Non-pigmented ciliary epithelial cell (primary cell): ENCODE measurements around the gene PALM2AKAP2.
A peak's percentile ranks its signal among the peaks of the same experiment; 100 is the strongest.
"Not testable (repeated sequence)": the region's sequence is repeated elsewhere in the genome, so short reads cannot be mapped to it uniquely, and the experiment has no call there.

Source experiments
- DNase-seq: peaks from one replicate; pipeline ENCODE4 v3.0.0-alpha.2; 2010; ENCODE audit warnings: low read depth

Gene PALM2AKAP2

DNA sequence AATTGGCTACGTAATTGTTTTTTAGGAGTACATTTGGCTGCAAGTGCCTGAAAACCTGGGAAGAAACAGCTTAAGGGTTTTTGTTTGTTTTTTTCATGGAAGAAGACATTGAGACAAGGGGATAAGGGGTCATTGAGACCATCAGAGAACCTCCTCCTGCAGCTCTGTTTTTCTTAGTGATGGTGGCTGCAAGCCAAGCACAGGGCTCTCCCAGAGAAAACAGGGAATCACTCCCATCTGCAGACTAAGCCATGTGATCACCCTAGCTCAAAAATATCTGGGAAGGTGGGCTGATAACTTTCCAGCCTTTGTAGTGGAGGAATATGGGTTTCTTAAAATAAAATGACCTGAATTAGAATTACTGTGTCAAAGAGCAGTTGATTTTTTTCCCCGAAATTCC lies 25.1 kb downstream of the PALM2AKAP2 start:
- no peak for DNase-seq

DNA sequence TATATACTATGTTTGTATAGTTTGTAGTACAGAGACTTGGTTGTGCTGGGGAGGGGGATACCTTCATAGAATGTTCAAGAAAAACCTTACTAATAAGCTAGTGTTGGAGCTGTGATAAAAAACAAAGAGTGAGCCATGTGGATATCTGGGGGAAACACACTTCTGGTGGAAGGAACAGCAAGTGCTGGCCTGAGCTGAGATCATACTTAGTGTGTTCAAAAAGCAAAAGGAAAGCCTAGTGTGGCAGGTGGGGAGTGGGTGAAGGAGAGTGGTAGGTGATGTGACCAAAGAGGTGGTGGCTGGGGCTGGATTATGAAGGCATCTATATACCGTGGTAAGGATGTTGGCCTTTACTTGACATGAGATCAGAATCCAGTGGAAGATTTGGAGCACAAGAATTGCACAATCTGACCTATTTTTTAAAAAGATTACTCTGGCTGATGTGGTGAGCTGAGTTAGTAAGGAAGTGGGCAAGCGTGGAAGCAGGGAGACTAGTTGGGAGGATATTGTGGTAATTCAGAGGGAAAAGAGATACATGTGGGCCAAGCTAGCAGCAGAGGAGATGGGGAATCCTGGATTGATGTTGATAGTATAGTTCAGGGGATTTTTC lies 26.6 kb downstream of the PALM2AKAP2 start:
- DNase-seq = no peak

DNA sequence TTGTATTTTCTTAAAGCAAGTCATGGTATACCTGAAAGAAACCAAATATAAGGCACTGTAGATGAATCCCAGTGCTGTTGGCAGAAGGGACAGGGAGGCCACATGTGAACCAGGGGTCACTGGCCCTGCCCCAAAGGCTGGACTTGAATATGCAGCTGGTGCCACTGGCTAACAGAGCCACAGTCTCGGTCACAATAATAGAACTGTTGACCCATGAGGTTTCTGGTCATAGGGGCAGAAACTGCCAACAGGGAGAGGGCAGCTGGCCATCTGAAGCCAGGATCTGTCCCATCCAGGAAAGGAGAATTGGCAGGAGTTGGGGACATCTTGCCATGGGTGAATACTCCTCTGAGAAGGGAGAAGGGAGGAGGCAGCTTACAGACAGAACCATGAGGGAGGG lies 31.9 kb downstream of the PALM2AKAP2 start:
- DNase-seq = no peak

DNA sequence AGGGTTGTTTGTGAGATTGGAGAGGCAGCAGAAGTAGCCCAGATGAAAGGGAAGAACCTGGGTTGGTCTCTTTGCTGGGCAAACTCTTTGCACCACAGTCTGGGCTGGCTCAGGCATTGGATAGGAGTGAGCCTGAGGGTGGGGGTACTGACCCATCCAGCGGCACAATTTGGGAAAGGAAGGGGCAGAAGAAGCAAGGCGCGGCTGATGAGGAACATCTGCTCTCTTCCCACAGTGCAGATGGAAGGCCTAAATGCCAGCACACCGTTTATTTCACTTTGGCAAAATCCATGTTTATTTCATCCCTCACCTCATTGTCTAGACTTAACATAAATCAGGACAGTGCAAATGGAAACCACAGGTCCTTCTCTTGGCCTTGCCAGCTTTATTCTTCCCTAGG lies 32.3 kb downstream of the PALM2AKAP2 start:
- DNase-seq = no peak

DNA sequence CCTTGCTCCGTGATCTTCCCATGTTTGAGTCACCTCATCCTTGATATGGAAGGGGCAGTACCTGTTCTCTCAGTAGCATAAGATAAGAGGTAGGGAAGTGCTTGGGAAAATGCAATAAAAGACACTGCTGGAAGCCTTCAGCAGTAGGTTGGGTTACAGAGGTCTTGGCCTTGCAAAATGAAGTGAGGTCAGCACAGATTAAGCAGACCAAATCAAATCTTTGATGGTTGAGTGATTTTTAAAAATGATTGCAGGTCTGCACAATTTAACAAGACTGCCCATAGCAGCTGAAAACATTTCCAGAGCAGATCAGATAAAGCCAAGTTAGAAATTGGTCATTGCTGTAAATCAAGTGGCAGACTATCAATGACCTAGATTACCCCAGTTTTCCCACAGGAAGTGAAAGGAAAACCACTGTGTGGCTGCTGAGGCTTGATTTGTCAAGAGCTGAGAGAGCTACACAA lies 32.9 kb downstream of the PALM2AKAP2 start:
- no peak for DNase-seq

DNA sequence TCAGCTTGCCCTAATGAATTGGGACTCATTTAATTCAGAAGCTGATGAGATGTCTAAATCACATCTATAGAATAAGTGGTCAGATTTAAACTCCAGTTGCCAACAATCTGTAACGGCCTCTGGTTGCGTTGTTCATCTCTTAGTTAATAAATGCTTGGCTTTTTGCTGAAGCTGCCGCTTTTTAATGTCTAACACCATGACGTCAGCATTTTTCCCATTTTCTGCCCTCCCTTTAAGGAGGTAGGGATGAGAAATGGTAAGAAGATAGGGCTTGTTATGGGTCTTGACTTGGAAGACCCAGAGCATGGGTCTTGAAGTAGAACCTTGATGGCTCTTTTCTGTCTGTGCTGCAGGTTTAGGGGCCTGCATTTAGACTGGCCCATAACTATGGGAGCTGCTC lies 33.3 kb downstream of the PALM2AKAP2 start:
- no peak for DNase-seq

DNA sequence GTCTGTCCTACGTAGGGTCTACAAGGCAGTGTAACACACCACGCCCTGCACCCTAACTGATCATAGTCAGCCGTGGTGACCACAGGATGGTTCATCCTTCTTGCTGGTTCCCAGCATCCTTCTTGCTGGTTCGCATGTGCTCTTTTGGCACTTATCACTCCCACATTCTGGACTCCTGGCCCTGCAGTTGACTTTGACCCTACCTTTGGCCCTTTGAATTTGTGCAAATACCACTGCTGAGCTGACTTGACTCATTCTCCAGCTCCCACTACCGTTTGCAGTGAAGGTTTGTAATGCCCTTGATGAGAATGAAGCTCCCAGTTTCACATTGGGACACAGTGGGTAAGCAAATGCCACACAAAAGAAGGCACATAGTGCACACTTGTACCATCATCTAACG lies 33.8 kb downstream of the PALM2AKAP2 start:
- no peak for DNase-seq

DNA sequence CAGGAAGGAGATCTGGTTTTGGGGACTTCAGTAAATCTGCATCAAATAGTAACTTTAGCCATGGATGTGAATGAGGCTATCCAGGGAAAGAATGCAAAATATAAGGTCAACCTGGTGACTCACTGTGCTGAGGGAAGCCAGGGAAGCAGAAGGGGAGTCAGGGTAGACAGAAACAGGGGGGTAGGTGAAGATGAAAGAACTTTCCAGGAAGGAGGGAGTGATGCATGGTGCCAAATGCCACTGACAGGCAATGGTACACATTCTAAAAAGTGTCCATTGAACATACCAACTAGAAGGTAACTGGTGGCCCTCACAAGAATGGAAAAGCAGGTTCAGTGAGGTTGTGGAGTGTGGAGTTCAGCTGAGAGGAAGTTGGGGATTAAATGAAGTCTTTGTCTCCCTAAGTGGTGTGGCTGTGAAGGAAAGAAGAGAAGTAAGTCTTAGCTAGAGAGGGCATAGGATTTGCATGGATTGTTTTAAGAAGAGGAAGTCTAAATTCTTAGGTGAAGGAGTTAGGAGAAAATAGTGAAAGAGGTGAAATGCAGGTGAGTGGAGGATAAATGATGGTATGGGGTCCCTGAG lies 35.5 kb downstream of the PALM2AKAP2 start:
- DNase-seq = no peak

DNA sequence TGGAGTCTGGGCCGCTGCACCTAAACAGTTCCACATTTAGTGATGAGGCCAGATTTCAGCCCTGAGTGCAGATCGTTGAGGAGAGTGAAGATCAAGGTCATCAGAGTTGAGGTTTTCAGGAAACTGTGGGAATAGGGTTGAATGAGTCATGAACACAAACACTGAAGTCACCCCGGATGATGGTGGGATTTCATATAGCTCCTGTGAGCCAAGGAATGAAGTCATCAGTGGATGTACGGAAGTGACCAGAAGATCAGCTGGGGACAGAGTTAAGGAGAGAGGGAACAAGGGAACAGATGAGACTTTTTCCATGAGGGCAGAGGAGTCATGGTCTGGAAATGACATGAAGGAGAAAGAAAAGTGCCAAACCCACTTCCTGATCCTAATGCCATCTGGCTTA lies 36.5 kb downstream of the PALM2AKAP2 start:
- peak; percentile 99 for DNase-seq

DNA sequence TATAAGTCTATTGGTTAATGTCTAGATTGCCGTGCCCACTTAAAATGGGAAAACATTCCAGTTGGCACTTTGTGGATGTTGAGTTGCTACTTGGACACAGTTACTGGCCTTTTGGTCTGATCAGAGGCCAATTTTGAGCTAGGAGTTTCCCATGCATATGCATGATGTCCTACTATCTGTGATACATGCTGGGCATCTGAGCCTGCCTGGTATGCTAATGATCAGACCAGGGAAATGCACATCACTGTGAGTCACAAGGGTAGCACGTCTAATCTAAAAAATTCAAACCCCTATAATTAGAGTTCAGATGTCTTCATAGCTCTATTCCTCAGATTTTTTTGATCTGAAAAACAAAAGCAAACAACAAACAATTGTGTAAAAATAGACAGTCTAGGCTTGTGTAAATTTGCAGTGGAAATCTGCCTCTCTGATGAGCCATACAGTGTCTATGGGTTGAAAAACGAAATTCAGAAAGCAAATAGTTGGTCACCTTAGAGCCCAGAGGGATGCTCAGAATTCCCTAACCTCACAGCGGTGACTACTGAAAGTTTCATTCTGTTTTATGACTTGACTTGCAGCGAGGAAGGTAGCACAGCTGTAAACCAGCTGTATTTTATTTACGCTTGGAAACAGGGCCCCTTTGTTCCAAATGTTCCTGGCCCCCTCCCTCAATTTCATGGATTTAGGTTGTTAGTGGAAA lies 37.3 kb downstream of the PALM2AKAP2 start:
- peak; percentile 60 for DNase-seq

DNA sequence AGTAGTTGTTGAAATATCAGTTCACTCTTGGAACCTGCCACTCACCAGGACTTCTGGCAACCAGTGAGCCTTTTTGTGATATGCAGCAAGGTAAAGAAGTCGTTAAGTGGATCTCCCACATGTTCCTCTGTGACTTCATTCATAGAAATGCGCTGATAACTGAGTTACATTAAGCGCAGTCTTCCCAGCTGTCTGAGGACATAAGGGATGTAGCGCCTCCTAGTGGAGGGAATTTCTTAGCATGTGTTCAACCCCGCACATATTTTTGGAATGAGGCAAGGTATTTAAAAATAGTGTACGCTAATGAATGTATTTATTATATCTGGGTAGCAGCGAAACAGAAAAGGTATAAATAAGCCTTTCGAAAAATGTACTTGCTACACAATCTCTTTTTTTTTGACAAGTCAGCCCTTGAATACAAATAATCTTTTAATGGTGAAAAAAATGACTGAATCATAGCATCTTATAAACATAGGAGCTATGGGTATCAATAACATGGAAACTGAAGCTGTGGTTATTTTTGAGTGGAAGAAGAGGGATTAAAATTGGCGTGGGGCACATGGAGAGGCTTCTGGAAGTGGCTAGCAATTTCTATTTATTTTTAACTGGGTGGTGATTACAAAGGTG lies 38.0 kb downstream of the PALM2AKAP2 start:
- peak; percentile 96 for DNase-seq

DNA sequence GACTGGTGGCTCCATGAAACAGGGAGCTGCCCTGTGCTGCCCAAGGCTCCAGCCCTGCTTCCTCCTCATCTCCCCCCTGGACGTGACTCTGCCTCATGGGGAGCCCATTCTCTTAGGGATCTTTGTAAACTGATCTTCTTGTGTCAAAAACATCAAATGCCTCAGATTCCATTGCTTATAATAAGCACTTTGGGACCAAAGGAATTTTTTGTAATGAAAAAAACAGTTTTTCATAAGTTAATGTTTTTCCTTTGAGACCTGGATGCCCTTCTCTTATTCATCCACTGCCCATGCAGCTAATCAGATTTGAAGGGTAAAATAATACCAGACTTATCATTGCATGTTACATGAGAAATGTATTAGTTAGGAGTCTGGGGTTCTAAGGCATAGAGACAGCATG lies 41.7 kb downstream of the PALM2AKAP2 start:
- DNase-seq = peak; percentile 22

DNA sequence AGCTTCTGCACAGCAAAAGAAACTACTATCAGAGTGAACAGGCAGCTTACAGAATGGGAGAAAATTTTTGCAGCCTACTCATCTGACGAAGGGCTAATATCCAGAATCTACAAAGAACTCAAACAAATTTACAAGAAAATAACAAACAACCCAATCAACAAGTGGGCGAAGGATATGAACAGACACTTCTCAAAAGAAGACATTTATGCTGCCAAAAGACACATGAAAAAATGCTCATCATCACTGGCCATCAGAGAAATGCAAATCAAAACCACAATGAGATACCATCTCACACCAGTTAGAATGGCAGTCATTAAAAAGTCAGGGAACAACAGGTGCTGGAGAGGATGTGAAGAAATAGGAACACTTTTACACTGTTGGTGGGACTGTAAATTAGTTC lies 45.4 kb downstream of the PALM2AKAP2 start:
- not testable (repeated sequence) for DNase-seq

DNA sequence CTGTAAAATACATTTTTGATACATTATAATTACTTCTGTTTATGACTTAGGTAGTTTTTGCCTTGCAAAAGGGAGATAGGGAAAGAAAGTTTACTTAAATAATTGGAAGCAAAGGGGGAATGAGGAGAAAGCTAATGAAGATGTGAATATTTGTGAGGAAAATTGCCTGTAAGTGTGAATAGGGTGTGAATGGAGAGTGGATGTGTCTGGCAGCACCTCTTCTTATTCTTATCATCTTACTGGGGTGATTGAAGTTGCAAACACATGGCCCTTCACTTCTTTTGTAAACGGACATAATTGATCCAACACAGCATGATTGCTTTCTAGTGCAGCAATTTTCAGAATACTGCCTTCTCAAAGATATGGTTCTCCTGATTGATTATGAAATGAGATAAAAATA lies 46.6 kb downstream of the PALM2AKAP2 start:
- DNase-seq = no peak

DNA sequence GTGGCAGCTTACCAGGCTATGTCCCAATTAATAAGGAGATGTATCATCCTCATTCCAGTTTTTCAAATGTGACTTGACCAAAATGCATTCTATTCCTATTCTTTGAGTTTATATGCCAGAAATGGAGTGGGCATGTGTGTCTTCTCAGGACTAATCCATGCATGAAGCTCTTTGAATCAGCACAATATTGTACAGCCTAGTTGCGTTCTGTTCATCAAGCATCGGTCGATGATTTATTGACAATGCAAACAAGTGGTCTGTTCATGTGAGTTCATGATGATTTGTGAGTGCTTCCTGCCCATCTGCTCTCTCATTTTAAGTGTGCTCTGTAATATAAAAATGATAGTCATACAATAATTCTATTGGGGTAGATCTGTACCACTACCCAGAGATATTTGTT lies 48.3 kb downstream of the PALM2AKAP2 start:
- DNase-seq = no peak
